HepG2 (cell line): Measurements from ENCODE around the gene SH3D19. TPM values are rescaled to one million over a fixed set of nuclear protein-coding genes. Genes with fewer than 3 reads are reported as not detected.

ENCODE experiments used
- AKNA ChIP-seq: sonication (generic); formaldehyde crosslinking; IDR thresholded peaks from 2 replicates; pipeline ENCODE4 v1.4.0; 2020; ENCODE audit warnings: missing genetic modification reagents, borderline replicate concordance
- ARID5B ChIP-seq: IDR thresholded peaks from 2 replicates; pipeline ENCODE4 v1.4.0; 2020; ENCODE audit warnings: mild to moderate bottlenecking, missing genetic modification reagents
- ATF1 ChIP-seq: IDR thresholded peaks from 2 replicates; pipeline ENCODE4 v1.6.1; 2016; ENCODE audit warnings: mild to moderate bottlenecking, control low read depth
- BORCS8-MEF2B ChIP-seq: sonication (generic); formaldehyde crosslinking; IDR thresholded peaks from 2 replicates; pipeline ENCODE4 v1.8.0; 2022; ENCODE audit warnings: mild to moderate bottlenecking, missing genetic modification reagents
- RBFOX2 ChIP-seq: fragments of 200-400 bp; formaldehyde crosslinking; IDR thresholded peaks from 2 replicates; pipeline ENCODE4 v1.6.1; 2017; ENCODE audit warnings: low read depth, mild to moderate bottlenecking, low read length
- ZBTB26 ChIP-seq: IDR thresholded peaks from 2 replicates; pipeline ENCODE4 v1.6.1; 2016; ENCODE audit warnings: missing compliant biosample characterization, missing genetic modification reagents, borderline replicate concordance
- ZBTB34 ChIP-seq: sonication (generic); formaldehyde crosslinking; IDR thresholded peaks from 2 replicates; pipeline ENCODE4 v1.8.0; 2022; ENCODE audit warnings: mild to moderate bottlenecking, missing genetic modification reagents
- ZC3H4 ChIP-seq: sonication (generic); formaldehyde crosslinking; IDR thresholded peaks from 2 replicates; pipeline ENCODE4 v1.4.0; 2020; ENCODE audit warnings: missing genetic modification reagents, borderline replicate concordance
- ZKSCAN8 ChIP-seq: IDR thresholded peaks from 2 replicates; pipeline ENCODE4 v1.6.1; 2016; ENCODE audit warnings: borderline replicate concordance, missing genetic modification reagents, missing compliant biosample characterization
- ZNF143 ChIP-seq: sonication (generic); formaldehyde crosslinking; IDR thresholded peaks from 2 replicates; pipeline ENCODE4 v1.4.0; 2020; ENCODE audit warnings: missing genetic modification reagents
- polyA plus RNA-seq, 8 experiments: library from polyadenylated mRNA; depleted of rRNA in 3 of 8; stranded (reverse) in 7 of 8; unstranded in 1 of 8; fragments of >200 nt; fragmentation: Illumina TruSeq in 4 of 8; extraction: Trizol in 4 of 8; gene quantifications; 2 replicates each; pipeline versions ENCODE4 v1.2.1 to v1.2.3, GENCODE V29; 2011 to 2016; ENCODE audit warnings: low read depth in 4 of 8, missing spikeins in 1 of 8, mixed read lengths in 1 of 8; ENCODE audit not compliant: insufficient read depth in 1 of 8
- total RNA-seq, 5 experiments: library from RNA; depleted of rRNA; stranded (reverse); fragments of >200 nt; fragmentation: Illumina TruSeq; extraction: Trizol; gene quantifications; 2 replicates each; pipeline ENCODE4 v1.2.3, GENCODE V29; 2016; ENCODE audit warnings: low read depth in 1 of 5
- TF ChIP-seq, protein P1 (sequence below): sonication (generic); formaldehyde crosslinking; conservative IDR thresholded peaks from 2 replicates; pipeline ENCODE4 v1.4.0; 2020; ENCODE audit warnings: mild to moderate bottlenecking, missing genetic modification reagents, moderate library complexity

SH3D19 gene
- total and polyA plus RNA-seq, 2 of the 13 experiments (the other 11 are each of a cell fraction or from before 2014, with no cell fraction given) = 31.2 to 38.0 TPM

DNA sequence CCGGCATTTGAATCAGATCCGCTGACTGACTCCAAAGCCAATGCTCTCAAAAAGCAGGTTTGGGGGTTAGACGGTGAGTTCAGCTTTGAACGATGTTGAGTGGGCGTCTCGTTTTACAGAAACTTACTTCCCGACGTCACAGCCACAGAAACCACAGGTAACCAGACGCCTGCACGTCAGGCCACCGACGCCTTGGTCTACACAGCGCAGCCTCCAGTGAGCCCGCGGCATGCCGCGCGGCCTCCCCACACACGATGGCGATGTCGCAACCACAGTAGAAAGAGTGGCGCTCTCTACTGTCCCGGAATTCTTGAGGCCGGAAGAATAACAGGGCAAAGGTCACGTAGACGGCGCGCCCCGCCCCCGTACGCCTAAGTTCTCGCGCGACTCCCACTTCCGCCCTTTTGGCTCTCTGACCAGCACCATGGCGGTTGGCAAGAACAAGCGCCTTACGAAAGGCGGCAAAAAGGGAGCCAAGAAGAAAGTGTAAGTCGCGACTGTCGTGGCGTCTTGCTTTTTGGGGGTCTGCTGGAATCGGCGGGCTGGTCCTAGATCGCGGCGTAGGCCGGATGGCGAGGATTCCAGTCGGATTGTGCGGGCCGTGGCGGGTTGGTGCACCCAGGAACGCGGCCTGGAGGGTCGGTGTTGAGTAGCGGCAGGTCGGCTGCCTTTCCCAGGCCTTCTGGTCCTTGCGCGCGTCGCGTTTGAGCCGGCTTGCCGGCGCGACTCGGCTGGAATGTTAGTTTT, 226.0 kb downstream of the SH3D19 start, which contains the start of gene RPS3A (continued):
- TF ChIP-seq, protein P1, sequence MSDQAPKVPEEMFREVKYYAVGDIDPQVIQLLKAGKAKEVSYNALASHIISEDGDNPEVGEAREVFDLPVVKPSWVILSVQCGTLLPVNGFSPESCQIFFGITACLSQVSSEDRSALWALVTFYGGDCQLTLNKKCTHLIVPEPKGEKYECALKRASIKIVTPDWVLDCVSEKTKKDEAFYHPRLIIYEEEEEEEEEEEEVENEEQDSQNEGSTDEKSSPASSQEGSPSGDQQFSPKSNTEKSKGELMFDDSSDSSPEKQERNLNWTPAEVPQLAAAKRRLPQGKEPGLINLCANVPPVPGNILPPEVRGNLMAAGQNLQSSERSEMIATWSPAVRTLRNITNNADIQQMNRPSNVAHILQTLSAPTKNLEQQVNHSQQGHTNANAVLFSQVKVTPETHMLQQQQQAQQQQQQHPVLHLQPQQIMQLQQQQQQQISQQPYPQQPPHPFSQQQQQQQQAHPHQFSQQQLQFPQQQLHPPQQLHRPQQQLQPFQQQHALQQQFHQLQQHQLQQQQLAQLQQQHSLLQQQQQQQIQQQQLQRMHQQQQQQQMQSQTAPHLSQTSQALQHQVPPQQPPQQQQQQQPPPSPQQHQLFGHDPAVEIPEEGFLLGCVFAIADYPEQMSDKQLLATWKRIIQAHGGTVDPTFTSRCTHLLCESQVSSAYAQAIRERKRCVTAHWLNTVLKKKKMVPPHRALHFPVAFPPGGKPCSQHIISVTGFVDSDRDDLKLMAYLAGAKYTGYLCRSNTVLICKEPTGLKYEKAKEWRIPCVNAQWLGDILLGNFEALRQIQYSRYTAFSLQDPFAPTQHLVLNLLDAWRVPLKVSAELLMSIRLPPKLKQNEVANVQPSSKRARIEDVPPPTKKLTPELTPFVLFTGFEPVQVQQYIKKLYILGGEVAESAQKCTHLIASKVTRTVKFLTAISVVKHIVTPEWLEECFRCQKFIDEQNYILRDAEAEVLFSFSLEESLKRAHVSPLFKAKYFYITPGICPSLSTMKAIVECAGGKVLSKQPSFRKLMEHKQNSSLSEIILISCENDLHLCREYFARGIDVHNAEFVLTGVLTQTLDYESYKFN (CRISPR knock-in tag) = peak; percentile 72
- TF ChIP-seq RBFOX2 = peak; percentile 98
- TF ChIP-seq ZNF143 (CRISPR knock-in tag) = peak; percentile 64; the same call in 1 of the 2 replicates
- TF ChIP-seq ARID5B (CRISPR knock-in tag) = peak; percentile 73
- peak; percentile 98 for TF ChIP-seq BORCS8-MEF2B (CRISPR knock-in tag)
- TF ChIP-seq AKNA = peak; percentile 91; the same call in 1 of the 2 replicates
- peak; percentile 59; the same call in 1 of the 2 replicates for TF ChIP-seq ZKSCAN8
- TF ChIP-seq ZBTB26 = peak; percentile 45; the same call in 1 of the 2 replicates
- peak; percentile 93 for TF ChIP-seq ZBTB34
- TF ChIP-seq ATF1 (CRISPR knock-in tag) = no peak; the same call in none of the 2 replicates
- TF ChIP-seq ZC3H4 = no peak
